Neuronal stem cell (in vitro differentiated cells): ENCODE data around the gene PEAK3.

Source experiments
- DNase-seq: peaks from one replicate; pipeline ENCODE4 v3.0.0-alpha.2; 2013; ENCODE audit warnings: low spot score
- H2AFZ ChIP-seq: one replicate; pipeline ENCODE4 v1.6.1; 2013; ENCODE audit warnings: mild to moderate bottlenecking, low read length, inconsistent platforms
- H2AK5ac ChIP-seq: 2 replicates; pipeline ENCODE4 v1.6.1; 2013; ENCODE audit warnings: low read depth, mild to moderate bottlenecking, inconsistent platforms, low read length, moderate library complexity, mixed read lengths
- H2BK120ac ChIP-seq: 2 replicates; pipeline ENCODE4 v1.6.1; 2013; ENCODE audit warnings: low read depth, mild to moderate bottlenecking, inconsistent platforms, low read length, moderate library complexity, mixed read lengths
- H2BK12ac ChIP-seq: one replicate; pipeline ENCODE4 v1.6.1; 2013; ENCODE audit warnings: low read length, inconsistent platforms
- H2BK15ac ChIP-seq: 2 replicates; pipeline ENCODE4 v1.6.1; 2013; ENCODE audit warnings: mild to moderate bottlenecking, low read length, inconsistent platforms, mixed read lengths
- H2BK5ac ChIP-seq: one replicate; pipeline ENCODE4 v1.6.1; 2013; ENCODE audit warnings: inconsistent platforms, mild to moderate bottlenecking, low read length, moderate library complexity
- H3K14ac ChIP-seq: one replicate; pipeline ENCODE4 v1.6.1; 2013; ENCODE audit warnings: low read length, inconsistent platforms
- H3K18ac ChIP-seq: 2 replicates; pipeline ENCODE4 v1.6.1; 2013; ENCODE audit warnings: low read length, inconsistent platforms
- H3K23ac ChIP-seq: 2 replicates; pipeline ENCODE4 v1.6.1; 2013; ENCODE audit warnings: low read depth, mild to moderate bottlenecking, mixed read lengths, low read length, inconsistent platforms; ENCODE audit not compliant: poor library complexity
- H3K27ac ChIP-seq: replicated peaks from 3 replicates; pipeline ENCODE4 v1.5.1; 2013; ENCODE audit warnings: low read length, inconsistent platforms
- H3K27me3 ChIP-seq, 3 experiments: 2 replicates each; pipeline ENCODE4 v1.6.1; 2013; ENCODE audit warnings: low read length in 3 of 3, mild to moderate bottlenecking in 2 of 3, inconsistent platforms in 1 of 3, low read depth in 1 of 3, mixed read lengths in 1 of 3, moderate library complexity in 1 of 3; ENCODE audit not compliant: control insufficient read depth in 3 of 3, insufficient read depth in 3 of 3
- H3K36me3 ChIP-seq, 2 donors: replicated peaks in 1 of 2; 2 replicates each; pipeline ENCODE4 v1.6.1; 2013; ENCODE audit warnings: low read length in 2 of 2; ENCODE audit not compliant: control insufficient read depth in 2 of 2, insufficient read depth in 2 of 2
- H3K4ac ChIP-seq: 2 replicates; pipeline ENCODE4 v1.6.1; 2013; ENCODE audit warnings: inconsistent platforms, mild to moderate bottlenecking, low read length, moderate library complexity
- H3K4me1 ChIP-seq, 2 donors: 1 replicate in 1 of 2; 2 replicates in 1 of 2; pipeline ENCODE4 v1.6.1; 2013; ENCODE audit warnings: low read length in 2 of 2, low read depth in 1 of 2; ENCODE audit not compliant: control insufficient read depth in 2 of 2, insufficient read depth in 1 of 2
- H3K4me2 ChIP-seq: one replicate; pipeline ENCODE4 v1.6.1; 2013; ENCODE audit warnings: mild to moderate bottlenecking, low read length, inconsistent platforms; ENCODE audit not compliant: insufficient read depth, poor library complexity, severe bottlenecking
- H3K4me3 ChIP-seq, 2 donors: 2 replicates each; pipeline ENCODE4 v1.5.1; 2013; ENCODE audit warnings: low read length in 2 of 2, mild to moderate bottlenecking in 2 of 2, inconsistent platforms in 1 of 2, moderate library complexity in 1 of 2
- H3K79me1 ChIP-seq: one replicate; pipeline ENCODE4 v1.6.1; 2013; ENCODE audit warnings: low read depth, mild to moderate bottlenecking, inconsistent platforms, low read length, moderate library complexity
- H3K9ac ChIP-seq: one replicate; pipeline ENCODE4 v1.6.1; 2013; ENCODE audit warnings: mild to moderate bottlenecking, low read depth, low read length, inconsistent platforms; ENCODE audit not compliant: poor library complexity
- H3K9me3 ChIP-seq, 2 donors: replicated peaks in 1 of 2; 2 replicates each; pipeline versions ENCODE3 to v1.6.1; 2013; ENCODE audit warnings: low read length in 2 of 2, mild to moderate bottlenecking in 2 of 2, inconsistent platforms in 1 of 2, low read depth in 1 of 2, mixed read lengths in 1 of 2, moderate library complexity in 1 of 2; ENCODE audit not compliant: control insufficient read depth in 2 of 2, insufficient read depth in 1 of 2
- H4K8ac ChIP-seq: one replicate; pipeline ENCODE4 v1.6.1; 2013; ENCODE audit warnings: low read depth, mild to moderate bottlenecking, inconsistent platforms, low read length, moderate library complexity
- H4K91ac ChIP-seq: one replicate; pipeline ENCODE4 v1.6.1; 2013; ENCODE audit warnings: low read length, low read depth, mild to moderate bottlenecking, inconsistent platforms; ENCODE audit not compliant: poor library complexity
- WGBS, 2 donors: extraction: QIAGEN DNeasy Blood & Tissue Kit; methylation state at CpG; one replicate each; pipeline ENCODE4 v1.1.7; 2013; ENCODE audit warnings: missing lambda C conversion rate in 2 of 2, mixed read lengths in 1 of 2; ENCODE audit not compliant: insufficient read length in 2 of 2, insufficient replicate concordance in 1 of 2; ENCODE audit errors: extremely low coverage in 2 of 2; 5-methylcytosine and 5-hydroxymethylcytosine counted together

The PEAK3 gene

DNA sequence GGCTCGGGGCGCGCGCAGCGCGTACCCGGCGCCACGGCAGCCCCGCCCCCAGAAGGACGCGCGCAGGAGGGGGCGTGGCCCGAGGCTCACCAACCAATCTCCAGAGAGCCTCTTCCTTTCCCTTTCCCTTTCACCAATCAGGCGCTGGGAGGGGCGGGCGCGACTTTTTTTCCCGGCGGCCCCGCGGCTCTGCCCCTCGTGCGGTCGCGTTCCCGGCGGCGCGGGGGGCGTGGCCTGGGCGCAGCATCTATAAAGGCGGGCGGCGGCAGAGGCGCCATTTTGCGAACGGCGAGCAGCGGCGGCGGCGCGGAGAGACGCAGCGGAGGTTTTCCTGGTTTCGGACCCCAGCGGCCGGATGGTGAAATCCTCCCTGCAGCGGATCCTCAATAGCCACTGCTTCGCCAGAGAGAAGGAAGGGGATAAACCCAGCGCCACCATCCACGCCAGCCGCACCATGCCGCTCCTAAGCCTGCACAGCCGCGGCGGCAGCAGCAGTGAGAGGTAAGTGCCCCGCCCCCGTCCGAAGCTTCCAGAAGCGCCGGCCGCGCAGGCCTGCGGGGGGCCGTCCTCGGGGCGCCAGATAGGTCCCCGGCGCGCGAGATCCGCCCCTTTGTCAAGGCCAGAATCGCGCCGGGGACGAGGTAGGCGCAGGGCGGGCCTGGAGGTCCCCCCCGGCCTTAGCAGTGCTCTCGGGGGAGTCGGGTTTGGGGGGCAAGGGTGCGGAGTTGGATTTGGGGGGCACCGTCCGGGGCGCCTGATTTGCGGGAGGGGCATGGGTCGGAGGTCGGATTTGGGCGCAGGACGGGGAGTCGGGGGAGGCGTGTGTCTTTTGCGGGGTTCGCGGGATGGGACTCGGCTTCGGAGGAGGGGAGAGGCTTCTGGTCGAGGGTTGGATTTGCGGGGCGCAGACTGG, 12.5 kb downstream of the PEAK3 start:
- H3K23ac ChIP-seq, result peak overlapping the region; percentile 100
- H3K27ac ChIP-seq, result peak overlapping the region; percentile 59
- no peak overlapping the region for H2BK12ac ChIP-seq
- no peaks in the 10 kb centered on the region for H3K27me3 ChIP-seq
- H3K36me3 ChIP-seq, result peaks cover 15 to 28% of the 10 kb centered on the region in 2 donors
- no CpG with 5 or more reads among the region's 103 CpGs for WGBS, 2 donors
- peaks cover 19% of the 10 kb centered on the region for H3K79me1 ChIP-seq
- H2BK120ac ChIP-seq, result peak overlapping the region; percentile 18
- H3K4me3 ChIP-seq, result peak overlapping the region; percentile 100
- peak overlapping the region; percentile 98 for H3K14ac ChIP-seq
- H2AK5ac ChIP-seq, result peak overlapping the region; percentile 90
- peak; percentile 97 for DNase-seq
- no peaks in the 10 kb centered on the region for H3K9me3 ChIP-seq
- H2AFZ ChIP-seq, result peak overlapping the region; percentile 87
- H3K4me1 ChIP-seq, result peaks cover 11 to 24% of the 10 kb centered on the region in 2 donors
- H4K8ac ChIP-seq, result no peak overlapping the region
- H3K9ac ChIP-seq, result peak overlapping the region; percentile 99
- peak overlapping the region; percentile 66 for H3K4ac ChIP-seq
- peak overlapping the region; percentile 98 for H3K18ac ChIP-seq
- no peak overlapping the region for H2BK15ac ChIP-seq
- no peak overlapping the region for H4K91ac ChIP-seq
- H2BK5ac ChIP-seq, result peak overlapping the region; percentile 95
- H3K4me2 ChIP-seq, result peak overlapping the region; percentile 77

DNA sequence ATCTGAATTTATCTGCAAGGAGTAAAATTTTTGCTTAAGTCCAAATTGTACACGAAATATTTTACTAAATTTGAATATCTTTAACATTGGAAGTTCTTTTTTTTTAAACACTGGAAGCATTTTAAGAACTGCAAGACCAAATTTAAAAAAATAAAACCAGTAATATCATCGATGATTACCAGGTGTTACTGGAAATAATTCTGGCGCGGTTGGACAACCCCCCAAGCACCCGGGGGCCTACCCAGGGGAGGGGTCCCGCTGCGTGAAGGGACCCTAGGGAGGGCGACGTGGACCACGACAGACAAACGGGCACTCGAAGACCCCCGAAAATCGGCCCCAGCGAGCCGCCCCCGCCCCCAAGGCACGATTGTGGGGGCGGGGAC, 13.1 kb downstream of the PEAK3 start:
- Histone ChIP-seq H2BK5ac (no peak overlapping the region), H3K18ac (peak overlapping the region; percentile 89), H3K27ac (no peak overlapping the region), H2AK5ac (no peak overlapping the region), H2BK15ac (no peak overlapping the region), H3K27me3 (no peaks in the 10 kb centered on the region), H2BK120ac (no peak overlapping the region), H4K8ac (no peak overlapping the region), H2BK12ac (no peak overlapping the region), H3K4ac (no peak overlapping the region), H3K9ac (peak overlapping the region; percentile 81), H3K23ac (no peak overlapping the region), H4K91ac (no peak overlapping the region), H3K4me3 (peak overlapping the region; percentile 81 to 100), H3K9me3 (no peaks in the 10 kb centered on the region), H3K79me1 (peaks cover 12% of the 10 kb centered on the region), H3K4me2 (peak overlapping the region; percentile 56), H3K36me3 (peaks cover 13 to 22% of the 10 kb centered on the region in 2 donors), H3K4me1 (peaks cover 11 to 24% of the 10 kb centered on the region in 2 donors), H2AFZ (peak overlapping the region; percentile 87), H3K14ac (no peak overlapping the region)
- DNase-seq, result no peak
- no CpG with 5 or more reads among the region's 19 CpGs for WGBS, 2 donors

DNA sequence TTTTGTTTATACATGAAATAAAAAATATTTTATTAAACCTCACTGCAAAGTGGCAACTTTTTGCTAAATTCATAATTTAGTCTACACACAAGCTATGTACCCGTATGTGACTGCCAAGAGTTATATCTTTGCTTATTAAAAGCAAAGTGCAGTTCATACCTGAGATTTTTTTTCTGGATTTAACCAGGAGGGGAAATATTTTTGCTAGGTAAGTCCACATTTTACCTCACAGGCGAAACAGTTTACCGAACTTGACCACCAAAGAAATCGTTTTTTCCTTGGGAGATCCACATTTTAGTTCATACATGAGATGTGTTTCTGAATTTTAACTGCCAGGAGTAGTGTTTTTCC, 13.5 kb downstream of the PEAK3 start:
- DNase-seq, result no peak
- H2BK5ac ChIP-seq, result no peak overlapping the region
- no CpG with 5 or more reads among the region's 4 CpGs for WGBS, 2 donors

DNA sequence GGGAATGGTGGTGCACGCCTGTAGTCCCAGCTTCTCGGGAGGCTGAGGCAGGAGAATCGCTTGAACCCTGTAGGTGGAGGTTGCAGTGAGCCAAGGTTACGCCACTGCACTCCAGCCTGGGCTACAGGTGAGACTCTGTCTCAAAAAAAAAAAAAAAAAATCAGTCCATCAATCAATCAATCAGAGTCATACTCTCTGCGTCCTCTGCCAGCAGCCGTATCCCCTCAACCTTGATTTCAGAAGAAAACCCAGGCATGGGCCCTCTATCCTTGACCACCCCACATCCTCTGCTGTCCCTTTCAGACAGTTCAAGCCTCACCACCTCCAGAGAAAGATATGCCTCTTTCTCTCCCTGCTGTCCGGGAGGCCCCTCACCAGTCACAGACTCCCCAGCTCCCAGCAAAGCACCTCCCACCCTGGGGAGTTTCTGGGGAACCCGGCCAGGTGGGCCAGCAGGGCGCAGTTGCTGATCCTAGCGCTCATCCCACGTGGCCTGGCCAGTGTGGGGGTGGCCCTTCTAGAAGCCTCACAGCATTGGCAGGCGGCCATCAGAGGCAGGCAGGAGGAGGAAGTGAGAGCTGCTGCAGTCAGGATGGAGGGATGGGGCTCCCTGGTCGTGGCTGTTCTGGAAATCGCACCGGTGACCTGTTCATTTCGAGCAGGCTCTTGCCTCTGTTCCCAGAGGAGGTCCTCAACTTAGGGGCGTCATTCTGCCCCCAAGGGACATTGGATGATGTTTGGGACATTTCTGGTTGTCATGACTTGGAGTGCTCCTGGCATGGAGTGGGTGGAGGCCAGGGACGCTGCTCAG, 15.6 kb downstream of the PEAK3 start:
- H3K4me1 ChIP-seq, result peaks cover under 1 to 11% of the 10 kb centered on the region in 2 donors
- H3K27me3 ChIP-seq, result no peaks in the 10 kb centered on the region
- no CpG with 5 or more reads among the region's 18 CpGs for WGBS, 2 donors
- no peak overlapping the region for H2BK5ac ChIP-seq
- no peak for DNase-seq
- H3K4ac ChIP-seq, result peak overlapping the region; percentile 37
- peak overlapping the region; percentile 70 for H3K9ac ChIP-seq
- H3K79me1 ChIP-seq, result peaks cover 7% of the 10 kb centered on the region
- H2BK120ac ChIP-seq, result no peak overlapping the region
- H4K8ac ChIP-seq, result peak overlapping the region; percentile 43
- H2BK15ac ChIP-seq, result peak overlapping the region; percentile 92
- H2AK5ac ChIP-seq, result peak overlapping the region; percentile 90
- no peak overlapping the region for H3K4me2 ChIP-seq
- H2BK12ac ChIP-seq, result peak overlapping the region; percentile 22
- no peak overlapping the region for H3K4me3 ChIP-seq
- H3K9me3 ChIP-seq, result peaks cover 0 to 1% of the 10 kb centered on the region in 2 donors
- no peak overlapping the region for H3K27ac ChIP-seq
- peak overlapping the region; percentile 45 for H2AFZ ChIP-seq
- H4K91ac ChIP-seq, result no peak overlapping the region
- H3K36me3 ChIP-seq, result peaks cover 0 to 3% of the 10 kb centered on the region in 2 donors
- no peak overlapping the region for H3K14ac ChIP-seq
- H3K23ac ChIP-seq, result no peak overlapping the region
- no peak overlapping the region for H3K18ac ChIP-seq

More for the DNA sequence above, 13.5 kb downstream of the PEAK3 start:
- Histone ChIP-seq H4K8ac (no peak overlapping the region), H3K27ac (no peak overlapping the region), H2AK5ac (no peak overlapping the region), H4K91ac (no peak overlapping the region), H3K18ac (no peak overlapping the region), H3K4me1 (peaks cover 10 to 22% of the 10 kb centered on the region in 2 donors), H3K4me2 (no peak overlapping the region), H2BK12ac (no peak overlapping the region), H3K23ac (no peak overlapping the region), H3K36me3 (peaks cover 13 to 21% of the 10 kb centered on the region in 2 donors), H3K27me3 (no peaks in the 10 kb centered on the region), H2AFZ (no peak overlapping the region), H3K4ac (no peak overlapping the region), H3K4me3 (peak overlapping the region in 1 of 2 donors; percentile 100), H3K9ac (no peak overlapping the region), H3K79me1 (peaks cover 12% of the 10 kb centered on the region), H3K9me3 (no peaks in the 10 kb centered on the region), H2BK120ac (no peak overlapping the region), H2BK15ac (no peak overlapping the region), H3K14ac (no peak overlapping the region)
